GM18505 (cell line): ENCODE data around the gene GRK5.
"Not testable (repeated sequence)": the region's sequence is repeated elsewhere in the genome, so short reads cannot be mapped to it uniquely, and the experiment has no call there.

ENCODE experiments used
- ATAC-seq: cut with Tn5 transposase; IDR thresholded peaks from one replicate; pipeline ENCODE4 v1.9.1; 2021; ENCODE audit not compliant: unreplicated experiment
- POLR2A ChIP-seq: IDR thresholded peaks from 4 replicates; pipeline ENCODE4 v1.6.1; 2011; ENCODE audit warnings: borderline replicate concordance; ENCODE audit not compliant: insufficient read depth, insufficient read length; ENCODE audit errors: extremely low read depth

Gene GRK5

GRCh38 chr10:119422682-119423509 lies 215.5 kb downstream of the GRK5 start:
- no peak for TF ChIP-seq POLR2A
- no peak for ATAC-seq

- ATAC-seq: no peak
- no peak for TF ChIP-seq POLR2A
These were observed 216.3 kb downstream of the GRK5 start for GRCh38 chr10:119423510-119424257.

- TF ChIP-seq POLR2A: no peak
- no peak for ATAC-seq
These were observed 217.0 kb downstream of the GRK5 start for GRCh38 chr10:119424258-119424975.

- TF ChIP-seq POLR2A: no peak
These were observed 217.9 kb downstream of the GRK5 start for GRCh38 chr10:119425102-119425880.

GRCh38 chr10:119425881-119426170 lies 218.5 kb downstream of the GRK5 start:
- no peak for TF ChIP-seq POLR2A
- ATAC-seq: no peak

More at GRCh38 chr10:119425102-119425880, 217.9 kb downstream of the GRK5 start:
- no peak for ATAC-seq

- no peak for TF ChIP-seq POLR2A
- ATAC-seq: no peak
These were observed 219.3 kb downstream of the GRK5 start for GRCh38 chr10:119426699-119427098.

- TF ChIP-seq POLR2A: no peak
These were observed 220.0 kb downstream of the GRK5 start for GRCh38 chr10:119427263-119427864.

GRCh38 chr10:119428789-119429188 lies 221.4 kb downstream of the GRK5 start:
- no peak for TF ChIP-seq POLR2A
- no peak for ATAC-seq

More at GRCh38 chr10:119427263-119427864, 220.0 kb downstream of the GRK5 start:
- no peak for ATAC-seq

GRCh38 chr10:119429771-119430170 lies 222.4 kb downstream of the GRK5 start:
- no peak for TF ChIP-seq POLR2A
- no peak for ATAC-seq

GRCh38 chr10:119431034-119431772 lies 223.8 kb downstream of the GRK5 start:
- ATAC-seq: no peak
- no peak for TF ChIP-seq POLR2A

GRCh38 chr10:119431773-119432135 lies 224.4 kb downstream of the GRK5 start:
- no peak for ATAC-seq

GRCh38 chr10:119434942-119435341 lies 227.6 kb downstream of the GRK5 start:
- not testable (repeated sequence) for ATAC-seq

More at GRCh38 chr10:119431773-119432135, 224.4 kb downstream of the GRK5 start:
- TF ChIP-seq POLR2A: no peak
